B cell (primary cell): ENCODE measurements around the gene PYGL.

ENCODE experiments used
- EZH2 ChIP-seq: IDR thresholded peaks from 2 replicates; pipeline ENCODE4 v1.6.1; 2012; ENCODE audit warnings: borderline replicate concordance, low read depth, mild to moderate bottlenecking, moderate library complexity, low read length; ENCODE audit not compliant: insufficient read depth, poor library complexity, severe bottlenecking
- TF ChIP-seq, protein P1 (sequence below): fragments of 200-600 bp; IDR thresholded peaks from one replicate; pipeline ENCODE4 v1.8.0; 2022; ENCODE audit warnings: antibody characterized with exemption, mild to moderate bottlenecking

DNA sequence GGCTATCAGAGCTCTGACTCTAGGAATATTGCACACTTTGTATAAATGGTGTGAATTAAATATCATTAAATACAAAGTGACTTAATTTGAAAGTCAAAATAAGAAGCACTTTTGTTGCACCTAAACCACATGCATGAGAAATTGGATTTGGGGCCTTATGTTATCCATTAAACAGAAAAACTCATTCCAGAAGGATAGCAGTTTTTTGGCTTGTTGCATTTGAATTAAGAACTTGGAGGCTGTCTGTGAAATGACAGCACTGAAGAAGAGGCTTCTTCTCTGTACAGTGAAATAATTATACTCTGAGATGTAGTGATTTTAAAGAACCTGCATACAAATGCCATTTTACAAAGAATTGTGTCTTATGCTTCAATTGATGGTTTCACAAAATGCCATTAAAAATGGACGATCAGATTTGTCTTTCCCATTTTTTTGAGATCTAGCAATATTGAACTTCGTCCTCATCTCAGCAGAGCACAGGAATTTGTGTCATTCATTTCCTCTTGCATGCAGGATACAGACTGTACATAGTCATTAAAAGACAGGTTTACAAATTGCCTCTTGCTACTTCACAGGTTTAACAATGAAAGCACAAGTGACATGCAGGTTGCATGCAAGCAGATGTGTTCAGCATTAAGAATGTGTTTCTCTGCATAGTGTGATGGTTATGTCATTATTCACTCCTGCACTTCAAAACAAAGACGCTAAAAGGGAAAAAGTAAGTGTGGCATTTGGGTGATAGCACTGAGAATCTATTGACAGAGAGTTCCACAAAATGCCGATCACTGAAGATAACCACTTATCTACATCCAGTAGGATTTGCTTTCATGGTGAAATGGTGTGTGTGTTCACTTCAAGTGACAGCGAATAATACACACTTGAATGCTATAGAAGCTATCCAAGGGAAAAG lies 35.9 kb upstream of the PYGL start:
- TF ChIP-seq, protein P1, sequence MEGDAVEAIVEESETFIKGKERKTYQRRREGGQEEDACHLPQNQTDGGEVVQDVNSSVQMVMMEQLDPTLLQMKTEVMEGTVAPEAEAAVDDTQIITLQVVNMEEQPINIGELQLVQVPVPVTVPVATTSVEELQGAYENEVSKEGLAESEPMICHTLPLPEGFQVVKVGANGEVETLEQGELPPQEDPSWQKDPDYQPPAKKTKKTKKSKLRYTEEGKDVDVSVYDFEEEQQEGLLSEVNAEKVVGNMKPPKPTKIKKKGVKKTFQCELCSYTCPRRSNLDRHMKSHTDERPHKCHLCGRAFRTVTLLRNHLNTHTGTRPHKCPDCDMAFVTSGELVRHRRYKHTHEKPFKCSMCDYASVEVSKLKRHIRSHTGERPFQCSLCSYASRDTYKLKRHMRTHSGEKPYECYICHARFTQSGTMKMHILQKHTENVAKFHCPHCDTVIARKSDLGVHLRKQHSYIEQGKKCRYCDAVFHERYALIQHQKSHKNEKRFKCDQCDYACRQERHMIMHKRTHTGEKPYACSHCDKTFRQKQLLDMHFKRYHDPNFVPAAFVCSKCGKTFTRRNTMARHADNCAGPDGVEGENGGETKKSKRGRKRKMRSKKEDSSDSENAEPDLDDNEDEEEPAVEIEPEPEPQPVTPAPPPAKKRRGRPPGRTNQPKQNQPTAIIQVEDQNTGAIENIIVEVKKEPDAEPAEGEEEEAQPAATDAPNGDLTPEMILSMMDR, result no peak
- TF ChIP-seq EZH2, result no peak
